WTC11 (cell line): ENCODE data around the gene EEF1A1. TPM values are rescaled to one million over a fixed set of nuclear protein-coding genes. Genes with fewer than 3 reads are reported as not detected.
A peak's percentile ranks its signal among the peaks of the same experiment; 100 is the strongest.

ENCODE experiments used
- ATAC-seq: fragments of 200-7000 bp; cut with Tn5 transposase; 2 replicates; pipeline ENCODE4 v1.10.0; 2021; ENCODE audit warnings: mild to moderate bottlenecking, moderate library complexity
- CTCF ChIA-PET: fragments of 300-600 bp; sonication (Branson Sonifier 250); formaldehyde crosslinking; loops from one replicate; lab custom pipeline; 2021; ENCODE audit warnings: antibody characterized with exemption; lab: Charles Lee
- POLR2A ChIA-PET: fragments of 350-600 bp; sonication (Branson Sonifier 250); formaldehyde crosslinking; loops from one replicate; lab custom pipeline; 2021; ENCODE audit warnings: antibody characterized with exemption; lab: Charles Lee
- DNase-seq: peaks from one replicate; pipeline ENCODE4 v3.0.0; 2021; ENCODE audit warnings: low spot score
- H3K27ac Mint-ChIP-seq: 2 replicates; pipeline ENCODE4 v1.8.0; 2021; ENCODE audit warnings: mixed read lengths
- H3K27me3 Mint-ChIP-seq: 2 replicates; pipeline ENCODE4 v1.8.0; 2021; ENCODE audit warnings: low read depth, mild to moderate bottlenecking, moderate library complexity, mixed read lengths
- H3K36me3 Mint-ChIP-seq: 2 replicates; pipeline ENCODE4 v1.8.0; 2021; ENCODE audit warnings: mixed read lengths
- H3K4me1 Mint-ChIP-seq: 2 replicates; pipeline ENCODE4 v1.8.0; 2022; ENCODE audit warnings: mixed read lengths
- H3K4me3 Mint-ChIP-seq: 2 replicates; pipeline ENCODE4 v1.8.0; 2021; ENCODE audit warnings: mild to moderate bottlenecking, moderate library complexity, mixed read lengths
- H3K9me3 Mint-ChIP-seq: 2 replicates; pipeline ENCODE4 v1.8.0; 2021; ENCODE audit warnings: mixed read lengths
- CREB1 ChIP-seq: sonication (generic); formaldehyde crosslinking; IDR thresholded peaks from 2 replicates; pipeline ENCODE4 v1.8.0; 2023; ENCODE audit warnings: mild to moderate bottlenecking, missing genetic modification reagents
- ELF4 ChIP-seq: sonication (generic); formaldehyde crosslinking; IDR thresholded peaks from 2 replicates; pipeline ENCODE4 v1.8.1; 2022; ENCODE audit warnings: low read depth, mild to moderate bottlenecking, moderate library complexity, missing genetic modification reagents
- FOXP1 ChIP-seq: sonication (generic); formaldehyde crosslinking; IDR thresholded peaks from 2 replicates; pipeline ENCODE4 v1.8.0; 2022; ENCODE audit warnings: missing genetic modification reagents, mild to moderate bottlenecking, moderate library complexity, borderline replicate concordance
- MXD4 ChIP-seq: fragments of 250-450 bp; sonication (Bioruptor Pico); IDR thresholded peaks from 2 replicates; pipeline ENCODE4 v1.8.0; 2021; ENCODE audit warnings: mild to moderate bottlenecking, moderate library complexity, borderline replicate concordance
- NFE2L1 ChIP-seq: sonication (generic); formaldehyde crosslinking; IDR thresholded peaks from 2 replicates; pipeline ENCODE4 v1.8.1; 2023; ENCODE audit warnings: missing genetic modification reagents
- RORB ChIP-seq: fragments of 250-450 bp; sonication (Bioruptor Pico); IDR thresholded peaks from 2 replicates; pipeline ENCODE4 v1.9.0; 2021; ENCODE audit warnings: mild to moderate bottlenecking
- TCF7 ChIP-seq: sonication (generic); formaldehyde crosslinking; IDR thresholded peaks from 2 replicates; pipeline ENCODE4 v1.8.0; 2022; ENCODE audit warnings: mild to moderate bottlenecking, low read depth, missing genetic modification reagents, moderate library complexity
- TEAD1 ChIP-seq: sonication (generic); formaldehyde crosslinking; IDR thresholded peaks from 2 replicates; pipeline ENCODE4 v1.8.0; 2022; ENCODE audit warnings: mild to moderate bottlenecking, missing genetic modification reagents
- TP53 ChIP-seq: sonication (generic); formaldehyde crosslinking; IDR thresholded peaks from 2 replicates; pipeline ENCODE4 v1.8.1; 2023; ENCODE audit warnings: mild to moderate bottlenecking, missing genetic modification reagents
- ZNF263 ChIP-seq: sonication (generic); formaldehyde crosslinking; IDR thresholded peaks from 2 replicates; pipeline ENCODE4 v1.8.1; 2022; ENCODE audit warnings: low read depth, mild to moderate bottlenecking, moderate library complexity, missing genetic modification reagents
- ZNF416 ChIP-seq: fragments of 250-450 bp; sonication (Bioruptor Pico); IDR thresholded peaks from 2 replicates; pipeline ENCODE4 v1.9.0; 2021; ENCODE audit warnings: mild to moderate bottlenecking, inconsistent platforms
- ZNF671 ChIP-seq: fragments of 250-450 bp; sonication (Bioruptor Pico); IDR thresholded peaks from 2 replicates; pipeline ENCODE4 v1.8.0; 2021; ENCODE audit warnings: mild to moderate bottlenecking
- total RNA-seq: library from RNA; stranded (reverse); gene quantifications from 3 replicates; pipeline ENCODE4 v1.2.3, GENCODE V29; 2021
- TF ChIP-seq, protein P1 (sequence below): sonication (generic); formaldehyde crosslinking; IDR thresholded peaks from 2 replicates; pipeline ENCODE4 v1.8.1; 2022; ENCODE audit warnings: low read depth, missing genetic modification reagents, borderline replicate concordance
- TF ChIP-seq, protein P2 (sequence below): fragments of 250-450 bp; sonication (Bioruptor Pico); IDR thresholded peaks from 2 replicates; pipeline ENCODE4 v2.1.2; 2022; ENCODE audit warnings: mild to moderate bottlenecking, moderate library complexity
- TF ChIP-seq, protein P3 (sequence below): sonication (generic); formaldehyde crosslinking; IDR thresholded peaks from 2 replicates; pipeline ENCODE4 v1.8.1; 2023; ENCODE audit warnings: mild to moderate bottlenecking, missing genetic modification reagents, moderate library complexity

The EEF1A1 gene
- total RNA-seq, 1 experiment from 2014 or later: 11,564 TPM

DNA sequence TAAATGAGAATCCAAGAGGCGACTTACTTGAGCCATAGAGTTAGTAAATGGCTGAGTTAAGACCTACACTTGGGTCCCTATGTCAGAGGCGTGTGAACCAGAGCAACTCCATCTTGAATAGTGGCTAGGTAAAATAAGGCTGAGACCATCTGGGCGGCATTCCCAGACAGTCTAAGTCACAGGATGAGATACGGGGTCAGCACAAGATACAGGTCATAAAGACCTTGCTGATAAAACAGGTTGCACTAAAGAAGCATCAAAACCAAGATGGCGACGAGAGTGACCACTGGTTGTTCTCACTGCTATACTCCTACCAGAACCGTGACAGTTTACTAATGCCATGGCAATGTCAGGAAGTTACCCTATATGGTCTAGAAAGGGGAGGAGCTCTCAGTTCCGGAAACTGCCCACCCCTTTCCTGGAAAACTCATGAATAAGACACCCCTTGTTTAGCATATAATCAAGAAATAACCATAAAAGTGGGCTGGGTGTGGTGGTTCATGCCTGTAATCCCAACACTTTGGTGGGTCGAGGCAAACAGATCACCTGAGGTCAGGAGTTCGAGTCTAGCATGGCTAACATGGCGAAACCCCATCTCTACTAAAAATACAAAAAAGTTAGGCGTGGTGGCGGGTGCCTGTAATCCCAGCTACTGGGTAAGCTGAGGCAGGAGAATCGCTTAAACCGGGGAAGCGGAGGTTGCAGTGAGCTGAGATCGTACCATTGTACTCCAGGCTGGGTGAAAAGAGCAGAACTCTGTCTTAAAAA lies 43.9 kb upstream of the EEF1A1 start:
- TF ChIP-seq, protein P1, sequence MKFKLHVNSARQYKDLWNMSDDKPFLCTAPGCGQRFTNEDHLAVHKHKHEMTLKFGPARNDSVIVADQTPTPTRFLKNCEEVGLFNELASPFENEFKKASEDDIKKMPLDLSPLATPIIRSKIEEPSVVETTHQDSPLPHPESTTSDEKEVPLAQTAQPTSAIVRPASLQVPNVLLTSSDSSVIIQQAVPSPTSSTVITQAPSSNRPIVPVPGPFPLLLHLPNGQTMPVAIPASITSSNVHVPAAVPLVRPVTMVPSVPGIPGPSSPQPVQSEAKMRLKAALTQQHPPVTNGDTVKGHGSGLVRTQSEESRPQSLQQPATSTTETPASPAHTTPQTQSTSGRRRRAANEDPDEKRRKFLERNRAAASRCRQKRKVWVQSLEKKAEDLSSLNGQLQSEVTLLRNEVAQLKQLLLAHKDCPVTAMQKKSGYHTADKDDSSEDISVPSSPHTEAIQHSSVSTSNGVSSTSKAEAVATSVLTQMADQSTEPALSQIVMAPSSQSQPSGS (CRISPR knock-in tag): no peak
- TF ChIP-seq MXD4 (CRISPR knock-in tag) (0 out of 2 replicates have a peak, but pooled peaks have one; percentile 45), NFE2L1 (CRISPR knock-in tag) (no peak), TCF7 (CRISPR knock-in tag) (no peak), ZNF671 (CRISPR knock-in tag) (no peak)
- TF ChIP-seq, protein P2, sequence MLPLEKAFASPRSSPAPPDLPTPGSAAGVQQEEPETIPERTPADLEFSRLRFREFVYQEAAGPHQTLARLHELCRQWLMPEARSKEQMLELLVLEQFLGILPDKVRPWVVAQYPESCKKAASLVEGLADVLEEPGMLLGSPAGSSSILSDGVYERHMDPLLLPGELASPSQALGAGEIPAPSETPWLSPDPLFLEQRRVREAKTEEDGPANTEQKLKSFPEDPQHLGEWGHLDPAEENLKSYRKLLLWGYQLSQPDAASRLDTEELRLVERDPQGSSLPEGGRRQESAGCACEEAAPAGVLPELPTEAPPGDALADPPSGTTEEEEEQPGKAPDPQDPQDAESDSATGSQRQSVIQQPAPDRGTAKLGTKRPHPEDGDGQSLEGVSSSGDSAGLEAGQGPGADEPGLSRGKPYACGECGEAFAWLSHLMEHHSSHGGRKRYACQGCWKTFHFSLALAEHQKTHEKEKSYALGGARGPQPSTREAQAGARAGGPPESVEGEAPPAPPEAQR: peak; percentile 43; the same call in 1 of the 2 replicates
- Mint-ChIP-seq H3K4me1 (peaks cover 41% of the 10 kb centered on the region), H3K36me3 (no peaks in the 10 kb centered on the region), H3K4me3 (no peak overlapping the region), H3K9me3 (no peaks in the 10 kb centered on the region), H3K27ac (peak overlapping the region; percentile 90), H3K27me3 (no peaks in the 10 kb centered on the region)
- DNase-seq (no peak), ATAC-seq (no peak)
- POLR2A ChIA-PET: interaction anchor here (0.5 to 3.0 kb wide), 2 partner anchors 44 to 81 kb away, joined by 3 to 26 read pairs; partner anchors contain the start of gene EEF1A1
- CTCF ChIA-PET: interaction anchor here (2.5 kb wide), 1 partner anchor 16 kb away, joined by 16 read pairs; no protein-coding TSS in a partner anchor

DNA sequence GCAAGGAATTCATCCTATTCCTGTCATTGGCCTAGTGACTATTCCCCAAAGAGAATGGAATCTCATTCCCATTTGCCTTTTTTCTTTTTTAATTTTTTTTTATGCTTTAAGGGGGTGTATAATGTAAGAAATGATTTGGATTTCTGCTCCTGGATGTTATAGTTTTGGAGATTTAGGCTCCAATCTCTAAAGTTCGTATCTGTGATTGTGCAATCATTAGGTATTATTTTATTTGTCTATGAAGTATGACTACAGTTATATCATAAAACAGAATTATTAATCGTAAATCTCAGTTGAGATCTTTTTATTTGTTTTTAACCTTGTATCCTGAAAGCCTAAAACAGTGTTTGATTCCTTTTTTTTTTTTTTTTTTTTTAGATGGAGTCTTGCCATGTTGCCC lies 41.7 kb upstream of the EEF1A1 start:
- Mint-ChIP-seq H3K4me3 (no peak overlapping the region), H3K36me3 (no peaks in the 10 kb centered on the region), H3K4me1 (peaks cover 56% of the 10 kb centered on the region), H3K27me3 (no peaks in the 10 kb centered on the region), H3K9me3 (no peaks in the 10 kb centered on the region), H3K27ac (no peak overlapping the region)
- CTCF ChIA-PET: no interaction called here
- POLR2A ChIA-PET: interaction anchor here (1.1 kb wide), 1 partner anchor 16 kb away, joined by 8 read pairs; no protein-coding TSS in a partner anchor
- DNase-seq: no peak
- no peak for TF ChIP-seq FOXP1 (CRISPR knock-in tag)
- TF ChIP-seq RORB: no peak
- TF ChIP-seq, protein P3, sequence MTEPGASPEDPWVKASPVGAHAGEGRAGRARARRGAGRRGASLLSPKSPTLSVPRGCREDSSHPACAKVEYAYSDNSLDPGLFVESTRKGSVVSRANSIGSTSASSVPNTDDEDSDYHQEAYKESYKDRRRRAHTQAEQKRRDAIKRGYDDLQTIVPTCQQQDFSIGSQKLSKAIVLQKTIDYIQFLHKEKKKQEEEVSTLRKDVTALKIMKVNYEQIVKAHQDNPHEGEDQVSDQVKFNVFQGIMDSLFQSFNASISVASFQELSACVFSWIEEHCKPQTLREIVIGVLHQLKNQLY (CRISPR knock-in tag): no peak
- ATAC-seq: no peak

DNA sequence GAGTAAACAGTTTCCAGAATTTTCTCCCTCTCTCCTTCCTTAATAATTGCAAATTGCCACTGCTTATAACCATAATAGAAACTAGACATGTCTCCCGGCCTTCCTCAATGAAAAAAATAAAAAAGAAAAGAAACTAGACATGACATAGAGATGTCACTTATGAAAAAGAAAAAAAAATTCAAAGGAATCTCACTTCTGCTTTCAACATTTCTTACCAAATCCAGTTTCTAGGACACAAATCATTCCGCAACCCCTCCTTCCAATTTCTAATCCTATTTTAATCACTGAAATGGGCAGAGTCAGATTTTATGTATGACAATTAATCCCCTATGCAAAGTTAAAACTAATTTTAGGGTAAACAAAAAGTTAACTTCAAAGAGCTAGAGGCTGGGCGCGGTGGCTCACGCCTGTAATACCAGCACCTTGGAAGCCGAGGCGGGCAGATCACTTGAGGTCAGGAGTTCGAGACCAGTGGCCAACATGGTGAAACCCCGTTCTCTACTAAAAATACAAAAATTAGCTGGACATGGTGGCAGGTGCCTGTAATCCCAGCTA lies 40.1 kb upstream of the EEF1A1 start:
- Mint-ChIP-seq H3K4me3 (no peak overlapping the region), H3K27ac (no peak overlapping the region), H3K4me1 (peaks cover 41% of the 10 kb centered on the region), H3K36me3 (no peaks in the 10 kb centered on the region), H3K9me3 (no peaks in the 10 kb centered on the region), H3K27me3 (no peaks in the 10 kb centered on the region)
- DNase-seq: no peak
- ChIA-PET POLR2A (no interaction called here), CTCF (interaction anchor here (1.5 kb wide), 1 partner anchor 13 kb away, joined by 5 read pairs; no protein-coding TSS in a partner anchor)
- no peak for ATAC-seq
- no peak for TF ChIP-seq TEAD1
- TF ChIP-seq, protein P3 (CRISPR knock-in tag): no peak
- no peak for TF ChIP-seq TP53 (CRISPR knock-in tag)
- TF ChIP-seq ELF4 (CRISPR knock-in tag): no peak
- no peak for TF ChIP-seq ZNF416 (CRISPR knock-in tag)
- no peak for TF ChIP-seq TCF7 (CRISPR knock-in tag)
- TF ChIP-seq ZNF263 (CRISPR knock-in tag): no peak
- no peak for TF ChIP-seq CREB1 (CRISPR knock-in tag)
